HG03196 (cell line): ENCODE measurements around the gene SP100.

ENCODE experiments used
- ATAC-seq: cut with Tn5 transposase; IDR thresholded peaks from one replicate; pipeline ENCODE4 v1.9.1; 2021; ENCODE audit not compliant: unreplicated experiment

SP100 gene

DNA sequence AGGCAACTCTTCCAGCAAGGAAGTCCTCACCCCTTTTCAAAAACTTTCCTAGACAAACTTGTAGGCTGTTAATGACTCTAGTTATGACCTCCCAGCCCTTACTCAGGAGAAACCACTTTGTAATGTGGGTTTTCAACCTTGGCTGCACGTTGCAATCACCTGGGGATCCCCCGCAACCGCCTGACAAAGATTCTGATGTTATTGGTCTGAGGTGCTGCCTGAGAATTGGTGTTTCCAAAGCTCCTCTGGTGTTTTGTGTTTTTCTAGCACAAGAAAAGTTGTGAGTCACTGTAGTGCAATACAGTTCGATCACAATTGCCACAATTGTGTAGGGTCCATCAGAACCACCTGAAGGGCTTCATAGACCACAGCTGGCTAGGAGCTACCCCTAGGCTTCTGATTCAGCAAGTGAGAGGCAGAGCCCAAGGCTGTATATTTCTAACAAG, 121.6 kb downstream of the SP100 start:
- ATAC-seq: peak; percentile 60

DNA sequence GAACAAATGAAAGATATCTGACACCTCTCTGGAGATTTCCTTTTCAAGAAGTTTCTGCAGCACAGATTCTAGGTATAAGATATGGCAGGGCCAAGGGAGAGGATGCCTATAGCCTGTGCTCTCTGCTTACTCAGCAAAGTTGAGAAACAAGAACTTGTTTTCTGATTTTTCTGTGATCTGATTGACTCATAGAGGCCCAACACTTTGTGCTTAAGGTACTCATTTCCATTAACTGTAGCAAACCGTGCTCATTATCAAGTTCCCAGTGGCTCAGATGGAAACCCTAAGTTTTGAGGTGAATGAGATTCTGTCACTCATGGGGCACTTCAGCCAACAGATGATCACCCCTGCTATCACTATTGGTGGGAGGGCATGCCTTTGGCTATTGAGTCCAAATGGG, 124.3 kb downstream of the SP100 start:
- ATAC-seq: no peak

DNA sequence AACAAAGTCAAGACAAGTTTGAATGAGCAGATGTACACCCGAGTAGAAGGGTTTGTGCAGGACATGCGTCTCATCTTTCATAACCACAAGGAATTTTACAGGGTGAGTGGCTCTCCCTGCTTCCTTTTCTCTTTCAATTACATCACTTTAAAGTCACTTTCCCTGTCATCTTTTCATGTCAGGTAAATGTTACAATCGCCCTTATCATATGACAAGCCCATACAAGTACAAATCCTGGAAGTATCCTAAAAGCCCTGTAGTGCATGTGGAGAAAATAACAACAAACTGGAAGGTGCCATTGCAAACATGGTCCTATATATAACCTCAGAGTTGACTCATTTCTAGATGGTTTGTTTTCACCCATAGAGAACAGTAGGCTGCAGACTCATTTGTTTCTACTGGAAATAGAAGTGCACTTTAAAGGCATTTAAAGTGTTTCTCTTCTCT, 126.0 kb downstream of the SP100 start:
- ATAC-seq: peak; percentile 65

DNA sequence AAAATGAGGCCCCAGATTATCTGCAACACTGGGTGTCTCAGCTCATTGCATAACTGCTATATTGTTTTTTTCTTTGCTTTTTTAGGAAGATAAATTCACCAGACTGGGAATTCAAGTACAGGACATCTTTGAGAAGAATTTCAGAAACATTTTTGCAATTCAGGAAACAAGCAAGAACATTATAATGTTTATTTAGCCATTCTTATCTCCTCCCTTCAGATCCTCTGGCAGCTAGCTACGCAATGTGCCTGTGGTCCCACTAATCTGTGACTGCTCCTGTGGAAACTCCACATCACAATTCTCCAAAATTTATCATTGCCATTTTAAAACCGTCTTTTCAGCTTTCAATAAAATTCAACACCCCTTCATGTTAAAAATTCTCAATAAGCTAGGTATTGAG, 126.8 kb downstream of the SP100 start:
- ATAC-seq: no peak

DNA sequence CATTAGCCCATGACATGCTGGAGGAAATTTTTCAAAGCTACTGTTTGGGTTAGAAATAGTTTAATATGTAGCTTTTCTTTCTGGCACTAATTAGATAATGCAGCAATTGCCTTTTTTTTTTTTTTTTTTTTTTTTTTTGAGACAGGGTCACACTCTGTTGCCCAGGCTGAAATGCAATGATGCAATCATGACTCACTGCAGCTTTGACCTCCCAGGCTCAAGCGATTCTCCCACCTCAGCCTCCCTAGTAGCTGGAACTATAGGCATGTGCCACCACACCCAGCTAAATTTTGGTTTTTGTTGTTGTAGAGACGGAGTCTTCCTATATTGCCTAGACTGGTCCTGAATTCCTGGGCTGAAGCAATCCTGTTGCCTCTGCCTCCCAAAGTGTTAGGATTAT, 136.2 kb downstream of the SP100 start:
- ATAC-seq: no peak

DNA sequence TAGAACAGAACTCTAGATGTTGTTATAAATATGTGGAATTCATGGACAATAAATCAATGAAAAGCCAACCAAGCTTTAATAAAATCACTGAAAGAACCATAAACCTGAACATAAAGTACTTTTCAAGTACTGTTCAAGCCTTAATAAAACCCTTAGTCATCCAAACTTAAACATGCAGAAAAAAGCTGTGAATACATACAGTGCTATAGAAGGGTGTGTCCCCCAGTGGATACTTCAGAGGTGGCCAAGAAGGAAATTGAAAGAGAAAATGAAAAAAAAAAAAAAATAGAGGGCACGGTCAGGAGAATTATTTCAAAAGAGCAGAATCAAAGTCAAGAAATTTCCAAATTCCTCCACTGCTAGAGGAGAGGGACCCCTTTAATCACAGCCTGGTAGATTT, 141.1 kb downstream of the SP100 start:
- ATAC-seq: no peak

DNA sequence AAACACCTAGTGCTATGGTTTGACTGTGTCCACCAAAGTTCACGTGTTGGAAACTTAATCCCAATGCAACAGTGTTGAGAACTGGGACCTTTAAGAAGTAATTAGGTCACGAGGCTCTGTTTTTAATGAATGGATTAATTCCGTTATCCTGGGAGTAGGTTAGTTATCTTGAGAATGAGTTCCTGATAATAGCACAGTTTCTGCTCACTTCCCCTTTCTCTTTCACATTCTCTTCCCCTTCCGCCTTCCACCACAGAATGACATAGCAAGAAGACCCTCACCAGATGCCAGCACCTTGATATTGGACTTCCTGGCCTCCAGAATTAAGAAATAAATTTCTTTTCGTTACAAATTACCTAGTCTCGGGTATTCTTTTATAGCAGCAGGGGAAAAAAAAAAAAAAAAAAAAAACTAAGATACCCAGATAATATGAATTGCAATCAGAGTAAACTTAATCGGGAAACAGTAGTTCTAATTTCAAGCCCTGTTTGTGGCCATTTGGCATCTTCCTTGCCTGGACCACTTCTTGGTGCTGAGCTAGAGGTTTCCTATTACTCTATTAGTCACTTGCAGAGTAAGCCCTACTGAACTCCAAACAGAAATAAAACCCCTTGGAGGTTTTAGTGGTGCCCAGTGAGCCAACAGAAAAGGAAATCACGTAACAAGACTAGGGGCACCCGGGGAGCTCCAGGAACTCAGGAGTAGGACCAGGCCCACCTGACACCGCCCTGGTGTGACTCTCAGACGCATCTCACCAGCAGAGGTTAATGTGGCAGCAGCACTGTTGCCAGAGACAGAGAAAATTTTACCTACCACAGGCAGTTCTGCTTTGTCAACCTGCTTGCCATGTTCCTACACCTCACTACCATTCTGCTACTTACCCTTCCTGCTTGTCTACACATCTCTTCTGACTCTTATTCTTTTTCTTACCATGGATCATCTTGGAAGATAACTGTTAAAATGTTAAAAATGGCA, 149.1 kb downstream of the SP100 start:
- no peak for ATAC-seq

DNA sequence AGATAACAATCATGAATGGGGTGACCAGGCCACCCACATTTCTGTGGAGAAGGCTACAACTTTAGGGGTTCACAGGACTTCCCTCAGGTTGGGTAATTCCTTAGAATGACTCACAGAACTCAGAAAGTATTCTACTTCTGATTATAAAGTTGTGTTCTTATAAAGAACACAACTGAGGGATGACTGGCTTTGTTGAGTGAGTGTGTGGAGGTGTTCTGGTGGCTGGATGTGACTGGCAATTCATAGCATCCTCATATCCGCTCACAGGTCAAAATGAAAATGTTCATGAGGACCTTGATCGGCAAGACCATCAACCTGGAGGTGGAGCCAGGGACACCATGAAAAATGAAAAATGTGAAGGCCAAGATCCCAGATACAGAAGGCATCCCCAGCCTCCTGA, 153.3 kb downstream of the SP100 start:
- no peak for ATAC-seq

DNA sequence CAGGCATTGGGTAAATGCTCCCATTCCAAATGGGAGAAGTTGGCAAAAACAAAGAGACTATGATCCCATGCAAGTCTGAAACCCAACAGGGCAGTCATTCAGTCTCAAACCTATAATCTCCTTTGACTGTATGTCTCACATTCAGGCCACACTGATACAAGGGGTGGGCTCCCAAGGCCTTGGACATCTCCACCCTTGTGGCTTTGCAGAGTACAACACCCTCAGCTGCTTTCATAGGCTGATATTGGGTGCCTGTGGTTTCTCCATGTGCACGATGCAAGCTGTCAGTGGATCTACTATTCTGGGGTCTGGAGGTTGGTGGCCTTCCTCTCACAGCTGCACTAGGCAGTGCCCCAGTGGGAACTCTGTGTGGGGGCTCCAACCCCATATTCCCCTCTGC, 155.0 kb downstream of the SP100 start:
- no peak for ATAC-seq

DNA sequence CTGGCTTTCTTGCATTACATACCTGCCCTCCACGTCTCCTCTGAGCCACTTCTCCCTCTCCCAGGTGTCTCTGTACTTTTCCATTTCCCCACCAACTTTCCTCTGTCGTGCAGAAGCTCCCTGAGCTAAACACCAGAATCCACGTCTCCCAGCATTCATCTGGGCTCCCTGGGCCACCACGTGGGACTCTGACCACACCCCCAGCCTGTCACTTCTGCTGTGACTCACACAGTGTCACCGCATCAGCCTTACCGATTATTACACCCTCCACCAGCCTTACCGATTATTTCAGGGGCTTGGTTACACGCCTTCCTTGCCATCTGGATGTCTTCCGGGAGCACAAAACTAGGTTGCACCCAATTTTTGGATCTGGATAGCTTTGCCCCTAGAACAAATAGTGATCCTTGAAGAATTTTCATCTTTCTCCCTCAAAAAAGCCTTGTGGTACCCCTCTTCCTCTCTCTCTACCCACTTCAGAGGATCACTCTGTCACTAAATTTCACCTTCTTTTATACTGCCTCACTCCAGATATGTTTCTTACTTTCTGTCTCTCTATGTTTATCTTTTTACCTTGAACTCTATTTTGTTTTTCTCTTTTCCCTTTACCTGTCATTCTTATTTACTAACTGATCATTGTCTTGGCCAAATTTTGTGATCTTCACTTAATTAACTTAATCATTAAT, 159.8 kb downstream of the SP100 start:
- ATAC-seq: no peak

DNA sequence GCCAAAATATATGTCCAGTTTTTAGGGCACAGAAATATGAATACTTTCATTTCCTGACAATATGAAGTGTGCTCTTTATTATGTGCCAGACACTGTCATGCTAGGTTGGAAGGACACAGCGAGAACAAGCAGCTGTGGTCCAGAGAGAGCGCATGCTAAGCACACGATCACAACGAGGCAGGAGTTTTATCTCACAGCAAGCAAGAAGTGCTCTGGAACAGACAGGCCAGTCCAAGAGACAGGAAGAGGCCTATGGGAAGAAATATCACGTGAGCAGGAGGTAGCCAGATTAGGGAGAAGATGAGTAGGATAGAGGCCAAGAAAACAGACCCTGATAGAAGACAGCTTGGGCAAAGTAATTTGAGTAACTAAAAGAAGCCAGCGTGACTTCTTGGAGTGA, 161.1 kb downstream of the SP100 start:
- ATAC-seq: no peak

DNA sequence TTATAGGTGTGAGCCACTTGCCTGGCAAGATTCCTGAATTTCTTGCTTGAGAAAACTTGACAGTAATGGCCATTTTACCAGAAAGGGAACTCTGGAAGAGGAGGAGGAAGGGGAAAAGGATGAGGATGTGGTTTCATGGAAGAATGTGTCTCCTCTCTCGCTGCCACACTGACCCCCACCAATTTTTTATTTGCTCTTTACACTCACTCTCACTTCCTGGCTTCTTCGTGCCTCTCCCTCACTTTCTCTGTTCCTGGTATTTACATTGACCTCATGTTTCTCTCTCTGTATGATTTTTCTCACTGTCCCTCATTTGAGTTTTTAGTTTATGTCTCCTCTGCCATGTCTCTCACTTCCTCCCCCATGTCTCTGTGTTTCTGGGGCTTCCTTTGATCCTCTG, 162.1 kb downstream of the SP100 start:
- ATAC-seq: no peak

DNA sequence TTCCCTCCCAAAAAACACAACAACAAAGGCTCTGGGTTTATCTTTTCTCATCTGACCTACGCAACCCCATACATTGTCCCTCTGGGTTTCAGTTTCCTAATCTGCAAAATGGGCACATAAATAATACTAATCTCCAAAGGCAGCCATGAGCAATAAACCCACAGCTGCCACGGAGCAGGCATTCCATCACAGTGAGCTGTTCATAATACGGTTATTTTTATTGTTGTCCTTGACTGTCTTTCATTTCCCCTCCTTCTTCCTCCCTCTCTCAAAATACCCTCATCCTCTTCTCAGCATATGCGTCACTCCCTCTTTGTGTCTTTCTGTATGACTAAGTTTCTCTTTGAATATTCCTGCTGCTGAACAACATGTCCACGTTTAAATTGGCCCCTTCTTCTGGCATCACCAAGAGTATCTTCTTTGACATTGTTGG, 166.9 kb downstream of the SP100 start:
- peak; percentile 64 for ATAC-seq

DNA sequence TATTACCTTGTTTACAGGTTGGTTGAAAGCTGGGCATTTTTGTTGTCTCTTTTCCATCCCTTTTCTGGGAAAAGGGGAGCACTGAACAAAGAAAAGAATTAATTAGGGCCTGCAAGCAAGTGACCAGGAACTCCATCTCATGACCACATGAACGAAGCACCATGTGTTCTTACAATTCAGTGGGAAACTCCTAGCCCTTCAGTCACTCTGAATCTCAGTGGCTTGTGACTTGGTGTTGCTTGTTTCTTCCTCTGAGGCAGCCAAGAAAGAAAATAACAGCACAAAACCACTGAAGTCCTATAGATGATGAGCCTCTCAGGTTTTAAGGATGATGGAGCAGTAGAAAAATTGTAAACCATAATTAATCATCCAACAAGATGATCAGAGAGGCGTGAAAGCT, 167.6 kb downstream of the SP100 start:
- no peak for ATAC-seq

DNA sequence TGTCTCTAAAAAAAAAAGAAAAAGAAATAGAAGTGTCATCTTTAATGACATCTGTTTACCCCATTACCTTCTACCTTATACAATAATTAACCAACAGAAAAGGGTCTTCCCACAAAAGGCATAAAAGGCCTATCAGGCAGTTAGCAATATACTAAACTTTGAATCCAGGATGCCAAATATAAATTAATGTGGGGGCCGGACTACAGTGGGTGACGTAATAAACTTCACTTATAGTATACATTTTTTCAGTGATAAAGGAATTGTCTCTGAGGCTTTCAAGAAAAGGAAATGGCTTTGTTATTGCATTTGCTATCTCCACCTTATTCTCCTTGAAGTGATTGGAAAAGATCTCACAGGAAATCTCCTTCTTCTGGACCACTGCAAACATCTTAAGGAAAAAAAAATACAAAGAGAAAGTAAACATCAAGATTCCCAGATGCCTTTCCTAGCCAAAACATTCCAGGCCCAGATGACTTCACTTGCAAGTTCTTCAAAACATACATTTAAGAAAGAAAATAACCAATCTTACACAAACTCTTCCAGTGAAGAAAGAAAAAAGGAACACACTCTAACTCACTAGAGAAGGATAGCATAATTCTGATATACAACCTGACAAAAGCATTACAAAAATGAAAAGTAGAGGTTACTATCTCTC, 170.5 kb downstream of the SP100 start:
- no peak for ATAC-seq

DNA sequence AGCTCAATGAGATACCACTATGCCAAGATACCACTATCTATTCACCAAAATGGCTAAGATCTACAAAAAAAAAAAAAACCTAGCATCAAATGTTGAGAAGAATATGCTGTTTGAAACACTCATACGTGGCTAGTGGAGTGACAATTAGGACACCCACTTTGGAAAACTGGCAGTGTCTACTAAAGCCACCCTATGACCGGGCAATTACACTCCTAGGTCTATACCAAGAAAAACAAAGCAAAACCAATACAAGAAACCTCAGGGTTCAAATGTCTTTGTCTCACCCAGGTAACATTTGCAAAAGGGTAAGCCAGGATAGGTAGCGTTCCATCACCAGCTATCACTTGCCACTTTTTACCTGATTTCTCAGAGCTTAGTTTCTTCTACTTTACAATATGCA, 173.0 kb downstream of the SP100 start:
- no peak for ATAC-seq

DNA sequence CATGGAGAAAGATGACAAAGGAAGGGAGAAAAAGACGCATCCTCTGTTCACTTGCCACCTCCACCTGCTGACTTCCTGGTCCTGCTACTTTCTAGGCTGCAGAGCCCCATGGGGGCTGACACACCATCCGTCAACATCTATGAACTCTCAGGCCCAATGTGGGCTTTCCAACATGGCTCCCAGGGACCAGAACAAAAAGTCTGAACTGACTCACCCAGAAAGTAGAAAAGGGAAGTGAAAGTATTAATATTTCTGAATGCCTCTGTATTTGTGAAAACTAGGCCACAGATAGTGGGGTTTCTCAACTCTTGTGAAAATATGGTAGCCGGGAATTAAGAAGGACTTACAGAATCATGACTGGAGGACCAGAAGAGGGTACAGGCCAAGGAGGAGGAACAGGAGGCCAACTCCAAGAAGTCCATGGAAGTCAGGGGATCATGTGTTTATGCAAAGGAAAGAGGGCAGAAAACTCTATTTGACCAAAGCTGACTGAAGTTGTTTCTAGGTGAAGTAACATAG, 173.6 kb downstream of the SP100 start:
- peak; percentile 94 for ATAC-seq

DNA sequence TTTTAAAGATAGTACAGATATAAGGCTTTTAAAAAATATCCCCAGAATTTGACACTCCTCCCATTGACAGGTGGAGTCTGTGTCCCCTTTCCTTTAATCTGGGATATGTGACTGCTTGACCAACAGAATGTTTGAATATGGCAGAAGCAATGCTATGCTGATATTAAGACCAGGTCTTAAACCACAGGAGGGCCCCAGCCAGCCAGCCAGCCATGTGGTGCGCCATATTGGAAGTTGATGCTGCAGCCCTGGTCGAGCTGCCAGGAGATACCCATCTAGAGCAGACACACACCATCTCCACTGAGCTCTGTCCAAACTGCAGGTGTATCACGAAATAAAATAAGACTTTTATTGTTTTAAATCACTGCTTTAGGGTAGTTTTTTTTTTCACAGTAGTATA, 174.3 kb downstream of the SP100 start:
- ATAC-seq: no peak

DNA sequence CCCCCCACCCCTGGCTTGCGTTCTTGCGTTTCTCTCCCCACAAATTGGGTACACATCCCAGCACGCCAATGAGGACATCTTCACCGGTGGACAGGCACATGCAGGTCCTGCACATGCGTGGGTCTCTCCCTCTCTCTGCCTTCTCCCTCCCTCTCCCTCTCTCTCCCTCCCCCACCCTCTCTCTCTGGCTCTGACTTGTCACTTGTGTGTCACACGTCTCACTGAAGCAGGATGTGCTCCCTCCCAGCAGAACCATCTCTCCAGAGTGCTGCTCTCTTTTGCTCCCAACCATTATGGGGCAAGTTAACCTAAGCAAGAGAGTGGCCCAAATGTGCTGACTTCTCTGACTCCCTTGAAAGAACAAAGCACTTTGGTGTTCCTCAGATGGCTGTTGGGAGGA, 175.8 kb downstream of the SP100 start:
- no peak for ATAC-seq

DNA sequence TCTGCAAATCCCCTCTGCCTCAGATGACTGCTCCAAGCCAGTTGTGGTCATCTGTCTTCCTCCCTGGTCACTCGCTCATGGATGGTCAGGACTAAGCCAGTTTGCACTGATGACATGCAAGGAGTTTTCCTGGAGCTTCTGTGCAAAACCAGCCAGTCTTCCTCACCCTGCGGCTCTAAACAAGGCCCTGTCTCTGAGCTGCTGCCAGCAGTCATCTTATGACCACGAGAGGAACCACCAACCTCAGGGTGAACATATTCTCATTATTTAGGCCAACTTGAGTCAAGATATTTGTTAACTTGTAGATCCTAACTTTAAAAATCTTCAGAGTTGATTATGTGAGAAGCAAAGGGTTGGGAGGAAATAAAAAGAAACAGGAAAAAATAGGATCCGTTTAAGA, 176.8 kb downstream of the SP100 start:
- no peak for ATAC-seq
